CD4-positive, alpha-beta T cell treated with Interleukin-15 for 4 hours (primary cell): ENCODE data around the gene TDP2.

Experiments
- DNase-seq: peaks from one replicate; pipeline ENCODE4 v3.0.0-alpha.2; 2020; ENCODE audit warnings: low spot score

TDP2 gene

GRCh38 chr6:24666641-24667377 lies at the start of gene TDP2, which contains the start of gene ACOT13:
Gene TDP2, minus strand, starts transcription at chr6:24666899. Its CDS starts 37 bp downstream, at chr6:24666862.
Gene ACOT13, plus strand, starts transcription at chr6:24667077. Its CDS starts 187 bp downstream, at chr6:24667264.
- DNase-seq, result peak; percentile 97

GRCh38 chr6:24710519-24711303 lies 44.0 kb upstream of the TDP2 start:
- no peak for DNase-seq

GRCh38 chr6:24709014-24709711 lies 42.5 kb upstream of the TDP2 start:
- no peak for DNase-seq

- no peak for DNase-seq
Measured at GRCh38 chr6:24708612-24709011, 41.9 kb upstream of the TDP2 start.

- DNase-seq, result no peak
Measured at GRCh38 chr6:24704468-24704867, 37.8 kb upstream of the TDP2 start.

- no peak for DNase-seq
Measured at GRCh38 chr6:24702720-24703282, 36.1 kb upstream of the TDP2 start.

GRCh38 chr6:24699521-24700359 lies 33.0 kb upstream of the TDP2 start:
- no peak for DNase-seq

GRCh38 chr6:24696097-24696496 lies 29.4 kb upstream of the TDP2 start:
- DNase-seq, result no peak

- peak; percentile 61 for DNase-seq
Measured at GRCh38 chr6:24695635-24696034, 28.9 kb upstream of the TDP2 start.

- DNase-seq, result no peak
Measured at GRCh38 chr6:24694198-24694597, 27.5 kb upstream of the TDP2 start.

- DNase-seq, result no peak
Measured at GRCh38 chr6:24692848-24693592, 26.3 kb upstream of the TDP2 start.

- DNase-seq, result no peak
Measured at GRCh38 chr6:24692415-24692814, 25.7 kb upstream of the TDP2 start.

- no peak for DNase-seq
Measured at GRCh38 chr6:24692003-24692402, 25.3 kb upstream of the TDP2 start.

- no peak for DNase-seq
Measured at GRCh38 chr6:24691550-24691949, 24.9 kb upstream of the TDP2 start.

- no peak for DNase-seq
Measured at GRCh38 chr6:24690593-24690992, 23.9 kb upstream of the TDP2 start.

GRCh38 chr6:24689964-24690363 lies 23.3 kb upstream of the TDP2 start:
- DNase-seq, result no peak

GRCh38 chr6:24686946-24687345 lies 20.2 kb upstream of the TDP2 start:
- DNase-seq, result no peak

GRCh38 chr6:24686408-24686807 lies 19.7 kb upstream of the TDP2 start:
- DNase-seq, result no peak

- DNase-seq, result no peak
Measured at GRCh38 chr6:24683297-24684296, 16.9 kb upstream of the TDP2 start.
